Left lung (tissue), 10 donors: Measurements from ENCODE around the gene CORO6. TPM values are rescaled to one million over a fixed set of nuclear protein-coding genes. Genes with fewer than 3 reads are reported as not detected.

Experiments used
- ATAC-seq: fragments of 200-7000 bp; cut with Tn5 transposase; one replicate; pipeline ENCODE4 v1.9.1; 2020; ENCODE audit warnings: moderate library complexity
- DNase-seq, 4 donors: peaks; one replicate each; pipeline ENCODE4 v3.0.0-alpha.2; 2013 to 2020
- H3K27ac ChIP-seq, 2 donors: fragments of 200-600 bp; sonication (generic) in 1 of 2; one replicate each; pipeline versions ENCODE4 v1.5.0 to v1.8.0; 2020 to 2021
- H3K27me3 ChIP-seq, 2 donors: fragments of 200-600 bp; sonication (generic) in 1 of 2; one replicate each; pipeline versions ENCODE4 v1.5.0 to v1.8.0; 2020 to 2021
- H3K36me3 ChIP-seq, 2 donors: fragments of 200-600 bp; sonication (generic) in 1 of 2; one replicate each; pipeline versions ENCODE4 v1.5.0 to v1.8.0; 2020 to 2021
- H3K4me1 ChIP-seq, 2 donors: fragments of 200-600 bp; one replicate each; pipeline ENCODE4 v1.8.0; 2021
- H3K4me3 ChIP-seq, 2 donors: fragments of 200-600 bp; sonication (generic) in 1 of 2; one replicate each; pipeline versions ENCODE4 v1.5.0 to v1.8.0; 2020 to 2021; ENCODE audit warnings: mild to moderate bottlenecking in 1 of 2
- H3K9me3 ChIP-seq, 2 donors: fragments of 200-600 bp; sonication (generic) in 1 of 2; one replicate each; pipeline versions ENCODE4 v1.5.0 to v1.8.0; 2020 to 2021
- CTCF ChIP-seq, 2 donors: fragments of 200-600 bp; sonication (generic) in 1 of 2; IDR thresholded peaks; one replicate each; pipeline versions ENCODE4 v1.5.0 to v1.8.0; 2021; ENCODE audit warnings: antibody characterized with exemption in 2 of 2
- intact Hi-C, 2 donors: fragments of 100-400 bp; cut with DNase I; formaldehyde crosslinking; loops; one replicate each; pipeline versions ENCODE4 v1.11.2 to v1.14.2; 2022
- polyA plus RNA-seq, 6 donors: library from polyadenylated mRNA; unstranded; fragments of 120-200 nt; gene quantifications; one replicate each; pipeline ENCODE4 v1.2.1, GENCODE V29; 2013; ENCODE audit not compliant: insufficient read length in 6 of 6
- total RNA-seq, 2 donors: library from RNA; stranded (reverse); fragmentation: NEBNext Ultra II Directional; extraction: Animal tissue kit (Norgen Biotek cat#: 25700); gene quantifications; one replicate each; pipeline ENCODE4 v1.2.1, GENCODE V29; 2021
- donor health status: DM: no; HTN: yes; CAD: no.
- donor health status: DM: no; HTN: no; CAD: no.

The CORO6 gene
- total and polyA plus RNA-seq, 8 donors = 3.8 to 6.9 (median 4.2) TPM

DNA sequence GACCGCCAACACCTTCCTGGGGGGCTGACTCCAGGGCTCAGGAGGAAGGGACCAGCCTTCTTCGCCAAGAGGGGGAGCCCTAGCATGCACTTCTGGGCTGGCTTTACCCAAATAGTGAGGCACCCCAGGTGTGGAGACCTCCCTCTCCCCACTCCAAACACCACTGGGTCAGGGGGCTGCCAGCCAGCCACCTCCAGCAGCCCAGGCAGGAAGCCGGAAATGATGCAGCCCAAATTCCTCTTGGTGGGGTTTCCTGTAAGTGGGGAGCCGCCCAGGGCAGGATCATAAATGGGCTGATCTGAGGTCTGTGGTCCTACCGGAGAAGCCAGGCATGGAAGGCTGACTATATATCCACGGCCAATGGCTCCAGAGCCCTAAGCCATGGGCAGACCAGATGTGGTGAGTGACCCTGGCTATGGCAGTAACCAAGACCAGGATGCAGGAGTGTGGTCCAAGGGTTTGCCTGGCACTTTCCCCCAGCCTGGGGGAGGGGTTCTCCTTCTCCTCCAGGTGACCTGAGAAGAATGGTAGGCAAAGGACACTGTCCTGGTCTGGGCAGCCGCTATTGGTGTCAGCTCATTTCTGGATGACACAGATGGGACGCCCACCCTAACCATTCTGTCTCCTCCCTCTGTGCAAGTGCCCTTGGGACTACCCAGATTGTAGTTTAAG, 37.5 kb downstream of the CORO6 start:
- DNase-seq (peak in 1 of 4 donors; percentile 50), ATAC-seq (no peak)
- Histone ChIP-seq H3K9me3 (no peaks in the 10 kb centered on the region), H3K27me3 (peaks cover 0 to under 1% of the 10 kb centered on the region in 2 donors), H3K36me3 (peaks cover 0 to 24% of the 10 kb centered on the region in 2 donors), H3K4me3 (peak overlapping the region; percentile 5 to 77), H3K4me1 (peaks cover 20 to 70% of the 10 kb centered on the region in 2 donors), H3K27ac (peak overlapping the region; percentile 68 to 75)
- no peak for TF ChIP-seq CTCF (IDR thresholded peaks at IDR 0.05)
- intact Hi-C loops = no loop called here

GRCh38 chr17:29584452-29585079, 38.1 kb downstream of the CORO6 start:
- no peak for ATAC-seq
- H3K36me3 ChIP-seq = peaks cover 0 to 28% of the 10 kb centered on the region in 2 donors
- no peaks in the 10 kb centered on the region for H3K27me3 ChIP-seq
- no peak for TF ChIP-seq CTCF (IDR thresholded peaks at IDR 0.05)
- H3K4me1 ChIP-seq = peaks cover 15 to 66% of the 10 kb centered on the region in 2 donors
- H3K4me3 ChIP-seq = peak overlapping the region in 1 of 2 donors; percentile 77
- DNase-seq = peak in 1 of 4 donors; percentile 56
- intact Hi-C loops = no loop called here
- peak overlapping the region; percentile 68 to 75 for H3K27ac ChIP-seq
- H3K9me3 ChIP-seq = no peaks in the 10 kb centered on the region

GRCh38 chr17:29583324-29584248, 39.1 kb downstream of the CORO6 start:
- Histone ChIP-seq H3K4me1 (peaks cover 15 to 63% of the 10 kb centered on the region in 2 donors), H3K36me3 (peaks cover 0 to 38% of the 10 kb centered on the region in 2 donors), H3K27ac (peak overlapping the region in 1 of 2 donors; percentile 68), H3K9me3 (no peaks in the 10 kb centered on the region), H3K27me3 (no peaks in the 10 kb centered on the region), H3K4me3 (no peak overlapping the region)
- intact Hi-C loops = no loop called here
- ATAC-seq = no peak
- peak in 1 of 4 donors; percentile 62 for DNase-seq
- no peak for TF ChIP-seq CTCF (IDR thresholded peaks at IDR 0.05)

DNA sequence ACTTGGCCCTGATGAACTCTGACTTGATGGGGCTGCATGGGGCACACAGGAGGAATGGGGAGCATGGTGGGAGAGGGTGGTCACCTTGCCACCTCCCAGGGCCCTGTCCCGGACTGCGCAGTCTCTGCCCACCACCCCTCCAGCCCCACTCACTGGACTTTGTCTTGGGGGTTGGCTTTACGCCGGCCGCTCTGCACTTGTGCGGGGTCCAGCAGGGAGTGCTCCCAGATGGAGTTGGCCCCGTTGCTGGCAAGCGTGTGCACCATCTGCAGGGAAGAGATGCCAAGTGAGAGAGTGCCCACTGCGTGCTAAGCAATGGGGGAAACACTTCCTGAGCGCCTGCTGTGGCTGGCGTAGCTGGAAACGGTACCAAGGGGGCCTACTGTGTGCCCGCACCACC, 39.9 kb downstream of the CORO6 start:
- Histone ChIP-seq H3K27ac (no peak overlapping the region), H3K4me1 (peaks cover 8 to 55% of the 10 kb centered on the region in 2 donors), H3K36me3 (peaks cover 0 to 46% of the 10 kb centered on the region in 2 donors), H3K9me3 (no peaks in the 10 kb centered on the region), H3K4me3 (no peak overlapping the region), H3K27me3 (no peaks in the 10 kb centered on the region)
- TF ChIP-seq CTCF (IDR thresholded peaks at IDR 0.05) = no peak
- DNase-seq (peak in 1 of 4 donors; percentile 64), ATAC-seq (no peak)
- intact Hi-C loops = no loop called here
